ENCODE data around the gene KCNH4.

Gene KCNH4

DNA sequence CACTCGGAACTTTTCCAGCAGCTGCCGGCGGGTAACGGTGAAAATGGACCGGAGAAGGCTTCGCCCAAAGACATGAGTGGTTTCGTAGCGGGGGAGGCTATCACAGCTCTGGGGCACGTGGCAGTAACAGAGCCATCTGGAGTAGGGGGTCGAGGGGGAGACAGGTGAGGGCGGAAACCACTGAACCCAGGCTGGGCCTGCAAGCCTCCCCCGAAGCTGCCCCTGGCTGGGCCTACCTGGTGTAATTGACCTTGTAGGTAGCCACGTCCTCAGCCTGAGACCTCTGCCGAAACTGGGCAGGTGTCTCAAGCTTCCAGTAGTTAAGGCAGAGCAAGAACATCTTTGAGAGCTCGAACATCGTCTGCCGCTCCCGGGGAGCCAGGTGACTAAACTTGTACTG lies 61.6 kb downstream of the KCNH4 start:
- no peak for TF ChIP-seq SPI1 (IDR thresholded peaks at IDR 0.05; ENCODE audit: low read depth, low read length)
- TF ChIP-seq PAX5 (IDR thresholded peaks at IDR 0.05; ENCODE audit: insufficient read depth, low read length, severe bottlenecking) = no peak
- TF ChIP-seq POLR2AphosphoS5 (IDR thresholded peaks at IDR 0.05; ENCODE audit: low read depth, low read length) = no peak
- TF ChIP-seq POLR2A (IDR thresholded peaks at IDR 0.05; ENCODE audit: low read depth, low read length) = no peak
- no peak for TF ChIP-seq POU2F2 (IDR thresholded peaks at IDR 0.05; ENCODE audit: low read depth, low read length)
- TF ChIP-seq TAF1 (IDR thresholded peaks at IDR 0.05; ENCODE audit: low read depth, low read length) = no peak
- DNase-seq (ENCODE audit: insufficient read length, low spot score) (no peak), FAIRE-seq (no peak)

DNA sequence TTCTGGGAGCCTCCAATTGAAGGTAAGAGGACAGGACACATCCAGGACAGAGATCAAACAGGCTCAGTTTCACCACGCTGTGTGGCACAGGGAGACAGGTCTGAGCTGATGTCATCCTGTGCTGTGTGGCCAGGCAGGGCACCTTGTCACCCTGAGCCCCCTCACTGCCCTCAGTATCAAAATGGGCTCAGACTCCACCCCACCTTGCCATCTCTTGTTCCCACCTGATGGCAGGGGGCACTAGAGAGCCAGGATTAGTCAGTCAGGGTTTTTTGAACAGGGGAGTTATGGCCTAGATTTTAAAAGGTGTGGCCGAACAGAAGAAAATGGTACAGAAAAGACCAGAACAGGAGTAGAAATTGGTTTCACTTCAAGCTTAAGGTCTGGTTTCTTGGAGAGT lies 62.4 kb downstream of the KCNH4 start:
- no peak for TF ChIP-seq POU2F2 (IDR thresholded peaks at IDR 0.05; ENCODE audit: low read depth, low read length)
- no peak for TF ChIP-seq POLR2A (IDR thresholded peaks at IDR 0.05; ENCODE audit: low read depth, low read length)
- TF ChIP-seq POLR2AphosphoS5 (IDR thresholded peaks at IDR 0.05; ENCODE audit: low read depth, low read length) = no peak
- no peak for TF ChIP-seq TAF1 (IDR thresholded peaks at IDR 0.05; ENCODE audit: low read depth, low read length)
- no peak for TF ChIP-seq SPI1 (IDR thresholded peaks at IDR 0.05; ENCODE audit: low read depth, low read length)
- TF ChIP-seq PAX5 (IDR thresholded peaks at IDR 0.05; ENCODE audit: insufficient read depth, low read length, severe bottlenecking) = no peak
- FAIRE-seq (peak; percentile 81), DNase-seq (ENCODE audit: insufficient read length, low spot score) (no peak)

DNA sequence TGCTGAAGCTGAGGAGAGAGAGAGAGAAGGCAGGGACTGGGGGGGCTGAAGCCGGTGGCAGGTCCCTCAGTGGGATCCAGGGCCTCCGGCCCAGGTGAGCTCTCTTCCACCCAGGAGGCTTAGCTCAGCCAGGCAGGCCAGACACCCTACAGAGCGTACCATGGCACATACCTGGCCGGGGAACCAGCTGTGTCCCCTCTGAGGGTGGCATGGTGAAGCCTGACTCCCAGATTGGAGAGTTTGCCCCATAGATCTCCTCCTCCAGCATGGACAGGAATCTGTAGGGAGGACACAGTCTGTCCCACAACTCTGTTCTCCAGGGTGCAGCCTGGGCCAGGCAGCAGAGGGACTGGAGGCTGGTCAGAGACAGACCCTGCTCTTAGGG lies 62.8 kb downstream of the KCNH4 start:
- FAIRE-seq (no peak), DNase-seq (ENCODE audit: insufficient read length, low spot score) (no peak)
- TF ChIP-seq POU2F2 (IDR thresholded peaks at IDR 0.05; ENCODE audit: low read depth, low read length) (no peak), TAF1 (IDR thresholded peaks at IDR 0.05; ENCODE audit: low read depth, low read length) (no peak), PAX5 (IDR thresholded peaks at IDR 0.05; ENCODE audit: insufficient read depth, low read length, severe bottlenecking) (no peak), POLR2A (IDR thresholded peaks at IDR 0.05; ENCODE audit: low read depth, low read length) (no peak), SPI1 (IDR thresholded peaks at IDR 0.05; ENCODE audit: low read depth, low read length) (no peak), POLR2AphosphoS5 (IDR thresholded peaks at IDR 0.05; ENCODE audit: low read depth, low read length) (no peak)

DNA sequence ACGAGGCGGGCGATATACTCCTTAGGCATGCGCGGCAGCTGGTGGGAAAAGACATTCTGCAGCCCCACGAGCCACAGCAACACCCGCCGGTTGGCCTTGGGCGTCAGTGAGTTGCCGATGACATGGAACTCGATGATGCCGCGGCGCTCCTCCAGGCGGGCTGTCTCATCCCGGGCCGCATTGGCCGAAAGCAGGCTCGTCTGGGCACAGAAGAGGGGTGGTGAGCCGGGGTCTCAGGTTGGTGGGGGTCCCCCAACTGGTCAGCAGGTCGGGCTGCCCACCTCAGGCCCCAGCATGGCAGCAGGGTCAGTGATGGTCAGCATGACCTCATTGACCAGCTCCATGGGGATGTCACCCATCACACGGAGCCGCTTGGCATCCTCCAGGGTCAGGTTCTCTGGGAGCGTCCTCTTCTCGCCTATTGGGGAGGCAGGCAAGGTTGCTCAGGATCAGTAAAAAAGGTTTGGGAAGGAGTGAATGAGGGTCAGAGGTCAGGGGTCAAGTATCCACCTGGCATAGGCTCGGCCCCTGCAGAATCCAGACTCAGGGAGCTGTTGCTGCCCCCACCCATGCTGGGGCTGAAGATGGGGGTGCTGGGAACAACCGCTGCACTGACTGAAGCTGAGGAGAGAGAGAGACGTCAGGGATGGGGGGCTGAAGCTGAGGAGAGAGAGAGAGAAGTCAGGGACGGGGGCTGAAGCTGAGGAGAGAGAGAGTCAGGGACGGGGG lies 63.4 kb downstream of the KCNH4 start:
- TF ChIP-seq PAX5 (IDR thresholded peaks at IDR 0.05; ENCODE audit: insufficient read depth, low read length, severe bottlenecking) = no peak
- TF ChIP-seq TAF1 (IDR thresholded peaks at IDR 0.05; ENCODE audit: low read depth, low read length) = no peak
- no peak for TF ChIP-seq SPI1 (IDR thresholded peaks at IDR 0.05; ENCODE audit: low read depth, low read length)
- FAIRE-seq (peak; percentile 45), DNase-seq (ENCODE audit: insufficient read length, low spot score) (no peak)

DNA sequence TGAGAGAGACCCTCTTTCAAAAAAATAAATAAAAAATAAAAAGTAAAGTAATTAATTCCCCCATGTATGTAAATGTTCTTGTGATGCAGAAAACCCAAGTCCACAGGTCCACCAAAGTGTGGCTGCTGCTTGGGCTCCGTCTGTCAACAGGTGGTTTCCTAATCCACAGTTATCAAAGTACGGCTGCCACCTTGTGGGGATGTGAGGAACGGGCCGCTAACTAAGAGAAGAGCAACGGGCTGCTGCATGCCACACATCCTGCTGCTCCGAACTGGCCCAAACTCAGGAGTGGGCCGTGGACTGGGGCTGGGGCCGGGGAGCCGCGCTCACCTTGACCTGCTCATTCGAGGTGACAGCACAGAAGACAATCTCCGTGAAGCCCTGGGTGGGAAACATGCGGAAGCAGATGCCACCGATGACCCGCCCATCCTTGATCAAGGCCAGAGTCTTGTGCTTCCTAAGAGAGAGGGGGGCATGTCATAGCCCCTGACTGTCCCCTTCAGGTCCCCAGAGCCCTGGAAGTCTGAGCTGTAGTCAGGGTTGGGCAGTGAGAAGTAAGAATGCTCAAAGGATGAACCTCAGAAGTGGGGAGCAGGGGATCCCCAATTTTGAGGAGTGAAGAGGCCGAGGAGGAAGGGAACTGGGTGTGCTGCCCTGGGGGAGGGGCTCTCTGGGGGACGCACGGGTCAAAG lies 64.1 kb downstream of the KCNH4 start:
- DNase-seq (ENCODE audit: insufficient read length, low spot score) (no peak), FAIRE-seq (peak; percentile 96)
- TF ChIP-seq PAX5 (IDR thresholded peaks at IDR 0.05; ENCODE audit: insufficient read depth, low read length, severe bottlenecking) = no peak

DNA sequence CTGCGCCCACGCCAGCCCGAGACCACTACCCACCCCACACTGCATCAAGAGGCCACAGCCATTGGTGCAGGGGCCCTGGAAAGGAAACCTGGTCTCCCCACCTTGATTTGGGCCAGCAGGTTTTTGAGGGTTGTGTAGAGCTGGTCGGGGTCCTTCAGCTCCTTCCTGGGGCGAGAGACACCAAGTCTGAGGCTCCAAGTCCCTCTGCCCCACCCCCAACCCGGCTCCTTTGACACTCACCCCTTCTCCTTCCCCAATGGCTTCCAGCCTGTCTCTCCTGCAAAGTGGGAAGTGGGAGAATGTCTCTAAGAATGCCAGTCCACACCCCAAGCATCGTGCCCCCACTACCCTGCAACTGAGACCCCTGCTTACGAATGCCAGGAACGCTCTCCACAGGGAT lies 66.8 kb downstream of the KCNH4 start:
- FAIRE-seq = no peak
- TF ChIP-seq POLR2AphosphoS5 (IDR thresholded peaks at IDR 0.05; ENCODE audit: low read depth, low read length) = no peak
- no peak for TF ChIP-seq SPI1 (IDR thresholded peaks at IDR 0.05; ENCODE audit: low read depth, low read length)
- TF ChIP-seq PAX5 (IDR thresholded peaks at IDR 0.05; ENCODE audit: insufficient read depth, low read length, severe bottlenecking) = no peak
- TF ChIP-seq TAF1 (IDR thresholded peaks at IDR 0.05; ENCODE audit: low read depth, low read length) = no peak
- no peak for DNase-seq (ENCODE audit: insufficient read length, low spot score)

DNA sequence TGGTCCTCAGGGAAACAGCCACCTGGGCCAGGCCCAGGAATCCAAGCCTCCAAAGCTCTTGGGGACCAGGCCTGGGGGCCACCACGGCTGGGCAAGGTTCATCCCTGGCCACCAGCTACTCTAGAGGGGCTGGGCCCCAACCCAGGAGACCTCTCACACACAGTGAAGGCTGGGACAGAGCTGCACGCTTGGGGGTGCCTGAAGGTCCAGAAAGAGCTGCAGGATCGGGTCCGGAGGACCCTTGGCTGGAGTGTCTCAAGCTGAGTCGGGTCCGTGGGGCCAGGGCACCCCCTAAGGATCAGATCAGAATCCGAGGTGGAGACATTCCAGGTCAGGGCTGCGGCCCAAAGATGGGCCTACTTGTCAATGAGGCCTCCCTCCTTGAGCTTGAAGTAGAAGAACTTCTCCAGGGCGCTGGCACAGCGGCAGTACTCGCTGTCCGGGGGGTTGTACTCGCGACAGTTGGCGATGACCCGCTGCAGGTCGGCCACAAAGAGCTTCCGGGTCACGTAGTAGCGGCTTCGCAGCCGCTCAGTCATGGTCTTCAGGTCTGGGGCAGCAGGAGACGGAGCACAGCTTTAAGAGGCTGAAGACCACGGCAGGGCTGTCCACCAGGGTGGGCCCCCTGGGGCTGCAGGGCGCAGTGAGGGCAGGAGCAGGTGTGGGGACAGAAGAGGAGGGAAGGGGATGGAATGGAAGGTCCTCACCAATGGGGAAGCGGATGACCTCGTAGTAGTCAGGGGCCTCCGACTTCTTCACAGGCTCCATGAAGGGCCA lies 67.5 kb downstream of the KCNH4 start:
- no peak for FAIRE-seq
- TF ChIP-seq POLR2A (IDR thresholded peaks at IDR 0.05; ENCODE audit: low read depth, low read length) (no peak), TAF1 (IDR thresholded peaks at IDR 0.05; ENCODE audit: low read depth, low read length) (no peak), POLR2AphosphoS5 (IDR thresholded peaks at IDR 0.05; ENCODE audit: low read depth, low read length) (no peak)

DNA sequence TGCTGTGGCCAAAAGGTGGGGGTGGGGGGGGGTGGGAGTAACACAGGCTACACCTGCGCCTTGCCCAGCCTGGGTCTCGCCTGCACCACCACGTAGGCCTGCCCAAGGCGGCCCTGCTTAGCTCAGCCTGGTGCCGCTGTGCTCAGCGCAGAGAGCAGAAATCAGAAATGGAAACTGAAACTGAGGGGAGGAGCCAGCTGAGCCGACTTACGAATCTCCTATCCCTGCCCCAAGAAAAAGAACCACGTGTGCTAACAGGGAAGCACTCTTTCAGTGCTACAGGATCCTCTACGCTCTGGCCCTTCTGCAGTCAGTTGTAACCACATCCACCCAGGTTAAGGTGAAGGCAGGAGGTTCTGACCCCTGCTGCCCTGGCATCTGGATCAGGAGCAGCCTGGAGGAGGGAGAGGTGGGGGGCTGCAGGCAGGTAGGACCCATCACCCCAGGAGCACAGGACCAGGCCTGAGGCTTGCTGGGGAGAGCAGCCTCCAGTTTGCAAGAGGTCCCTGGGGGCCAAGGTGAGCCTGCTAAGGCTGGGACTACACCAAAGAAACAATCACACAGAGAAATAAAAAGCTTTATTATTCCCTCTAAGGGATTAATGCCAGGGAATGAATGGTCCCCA lies 68.3 kb downstream of the KCNH4 start, which contains the start of gene DHX58:
Gene DHX58, minus strand, starts transcription at position 163 of the 625 bp plus-strand sequence. CDS start 822 bp downstream, outside the sequence.
- TF ChIP-seq PAX5 (IDR thresholded peaks at IDR 0.05; ENCODE audit: insufficient read depth, low read length, severe bottlenecking) = no peak
- TF ChIP-seq POU2F2 (IDR thresholded peaks at IDR 0.05; ENCODE audit: low read depth, low read length) = 0 out of 2 replicates have a peak, but pooled peaks have one; percentile 29
- TF ChIP-seq TAF1 (IDR thresholded peaks at IDR 0.05; ENCODE audit: low read depth, low read length) = no peak; the same call in 1 of the 2 replicates
- TF ChIP-seq POLR2A (IDR thresholded peaks at IDR 0.05; ENCODE audit: low read depth, low read length) = peak; percentile 89
- peak; percentile 85 for TF ChIP-seq POLR2AphosphoS5 (IDR thresholded peaks at IDR 0.05; ENCODE audit: low read depth, low read length)
- TF ChIP-seq SPI1 (IDR thresholded peaks at IDR 0.05; ENCODE audit: low read depth, low read length) = no peak
- peak; percentile 99 for FAIRE-seq
- peak; percentile 92 for DNase-seq (ENCODE audit: insufficient read length, low spot score)

More for the DNA sequence above, 67.5 kb downstream of the KCNH4 start:
- no peak for DNase-seq (ENCODE audit: insufficient read length, low spot score)

DNA sequence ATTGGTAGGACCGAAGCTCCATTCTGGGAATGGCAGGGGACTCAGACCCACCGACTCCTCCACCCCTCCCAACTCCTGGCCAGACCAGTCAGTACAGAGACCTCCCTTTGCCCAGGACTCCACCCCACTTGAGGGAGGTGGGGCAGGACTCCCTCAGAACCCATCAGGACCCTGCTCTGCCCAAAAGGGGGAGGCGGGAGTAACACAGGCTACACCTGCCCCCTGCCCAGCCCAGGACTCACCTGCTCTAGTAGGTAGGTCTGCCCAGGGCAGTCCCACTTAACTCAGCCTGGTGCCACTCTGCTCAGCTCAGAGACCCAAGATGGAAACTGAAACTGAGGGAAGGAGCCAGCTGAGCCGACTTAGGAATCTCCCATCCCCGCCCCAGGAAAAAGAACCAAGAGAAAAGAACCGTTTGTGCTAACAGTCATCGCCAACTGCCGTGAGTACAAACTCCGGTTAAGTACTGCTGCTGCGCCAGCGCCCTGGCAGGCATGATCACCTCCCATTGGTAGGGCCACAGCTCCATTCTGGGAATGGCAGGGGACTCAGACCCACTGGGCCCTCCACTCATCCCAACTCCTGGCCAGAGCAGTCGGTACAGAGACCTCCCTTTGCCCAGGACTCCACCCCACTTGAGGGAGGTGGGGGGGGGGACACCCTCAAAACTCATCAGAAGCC lies 68.9 kb downstream of the KCNH4 start:
- TF ChIP-seq PAX5 (IDR thresholded peaks at IDR 0.05; ENCODE audit: insufficient read depth, low read length, severe bottlenecking) (no peak), POU2F2 (IDR thresholded peaks at IDR 0.05; ENCODE audit: low read depth, low read length) (0 out of 2 replicates have a peak, but pooled peaks have one; percentile 7)
- FAIRE-seq = no peak
- no peak for DNase-seq (ENCODE audit: insufficient read length, low spot score)

Measured in GM12891 (cell line).